ENCODE data around the gene KRTAP5-10.

DNA sequence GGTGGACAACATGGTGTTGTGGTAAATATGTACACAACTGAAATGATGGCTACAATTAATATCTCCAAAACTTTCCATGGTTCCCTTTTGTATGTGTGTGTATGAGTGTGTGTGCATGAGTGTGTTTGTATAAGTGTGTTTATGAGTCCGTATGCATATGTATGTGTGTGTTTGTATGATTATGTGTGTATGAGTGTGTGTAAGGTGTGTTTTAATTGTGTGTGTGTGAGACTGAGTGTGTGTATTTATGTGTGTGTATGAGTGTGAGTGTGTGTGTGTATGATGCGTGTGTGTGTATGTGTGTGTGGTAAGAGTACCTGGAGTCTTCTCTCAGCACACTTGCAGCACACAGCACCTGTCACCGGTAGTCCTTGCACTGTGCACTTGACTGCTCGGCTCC, 9.3 kb upstream of the KRTAP5-10 start:
- no peak for TF ChIP-seq POLR2A (IDR thresholded peaks at IDR 0.05)
- TF ChIP-seq, protein P1, sequence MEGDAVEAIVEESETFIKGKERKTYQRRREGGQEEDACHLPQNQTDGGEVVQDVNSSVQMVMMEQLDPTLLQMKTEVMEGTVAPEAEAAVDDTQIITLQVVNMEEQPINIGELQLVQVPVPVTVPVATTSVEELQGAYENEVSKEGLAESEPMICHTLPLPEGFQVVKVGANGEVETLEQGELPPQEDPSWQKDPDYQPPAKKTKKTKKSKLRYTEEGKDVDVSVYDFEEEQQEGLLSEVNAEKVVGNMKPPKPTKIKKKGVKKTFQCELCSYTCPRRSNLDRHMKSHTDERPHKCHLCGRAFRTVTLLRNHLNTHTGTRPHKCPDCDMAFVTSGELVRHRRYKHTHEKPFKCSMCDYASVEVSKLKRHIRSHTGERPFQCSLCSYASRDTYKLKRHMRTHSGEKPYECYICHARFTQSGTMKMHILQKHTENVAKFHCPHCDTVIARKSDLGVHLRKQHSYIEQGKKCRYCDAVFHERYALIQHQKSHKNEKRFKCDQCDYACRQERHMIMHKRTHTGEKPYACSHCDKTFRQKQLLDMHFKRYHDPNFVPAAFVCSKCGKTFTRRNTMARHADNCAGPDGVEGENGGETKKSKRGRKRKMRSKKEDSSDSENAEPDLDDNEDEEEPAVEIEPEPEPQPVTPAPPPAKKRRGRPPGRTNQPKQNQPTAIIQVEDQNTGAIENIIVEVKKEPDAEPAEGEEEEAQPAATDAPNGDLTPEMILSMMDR (IDR thresholded peaks at IDR 0.05) = no peak
